HFFc6 (cell line): ENCODE measurements around the gene GALP. TPM values are rescaled to one million over a fixed set of nuclear protein-coding genes. Genes with fewer than 3 reads are reported as not detected.

Experiments
- DNase-seq: peaks from one replicate; pipeline ENCODE4 v3.0.0-alpha.2; 2018
- H3K27ac Mint-ChIP-seq: 2 replicates; pipeline ENCODE4 v1.8.0; 2020; ENCODE audit warnings: mild to moderate bottlenecking, mixed read lengths
- H3K27me3 Mint-ChIP-seq: 2 replicates; pipeline ENCODE4 v1.8.0; 2021; ENCODE audit warnings: mild to moderate bottlenecking, moderate library complexity, mixed read lengths; ENCODE audit not compliant: insufficient read depth
- H3K36me3 Mint-ChIP-seq: 2 replicates; pipeline ENCODE4 v1.8.0; 2021; ENCODE audit warnings: low read depth, mixed read lengths
- H3K4me1 Mint-ChIP-seq: 2 replicates; pipeline ENCODE4 v1.8.0; 2020; ENCODE audit warnings: low read depth, mixed read lengths
- H3K4me3 Mint-ChIP-seq: 2 replicates; pipeline ENCODE4 v1.8.0; 2020; ENCODE audit warnings: mild to moderate bottlenecking, moderate library complexity, mixed read lengths
- H3K9me3 Mint-ChIP-seq: 2 replicates; pipeline ENCODE4 v1.8.0; 2020; ENCODE audit warnings: mild to moderate bottlenecking, mixed read lengths
- total RNA-seq, 6 experiments: library from RNA; stranded (reverse); fragmentation: NEBNext Ultra II Directional; extraction: Animal tissue kit (Norgen Biotek cat#: 25700); gene quantifications; 2 replicates in 1 of 6; 3 replicates in 5 of 6; pipeline ENCODE4 v1.2.3, GENCODE V29; 2021
- TF ChIP-seq, protein P1 (sequence below): fragments of 200-600 bp; sonication (generic); IDR thresholded peaks from 2 replicates; pipeline ENCODE4 v1.5.0; 2021; ENCODE audit warnings: antibody characterized with exemption, mild to moderate bottlenecking

The GALP gene
- total RNA-seq, 6 experiments from 2014 or later = not detected

- DNase-seq = no peak
- H3K36me3 Mint-ChIP-seq = peaks cover 23% of the 10 kb centered on the region
- peaks cover 31% of the 10 kb centered on the region for H3K9me3 Mint-ChIP-seq
- no peaks in the 10 kb centered on the region for H3K4me1 Mint-ChIP-seq
- H3K4me3 Mint-ChIP-seq = no peak overlapping the region
- TF ChIP-seq, protein P1, sequence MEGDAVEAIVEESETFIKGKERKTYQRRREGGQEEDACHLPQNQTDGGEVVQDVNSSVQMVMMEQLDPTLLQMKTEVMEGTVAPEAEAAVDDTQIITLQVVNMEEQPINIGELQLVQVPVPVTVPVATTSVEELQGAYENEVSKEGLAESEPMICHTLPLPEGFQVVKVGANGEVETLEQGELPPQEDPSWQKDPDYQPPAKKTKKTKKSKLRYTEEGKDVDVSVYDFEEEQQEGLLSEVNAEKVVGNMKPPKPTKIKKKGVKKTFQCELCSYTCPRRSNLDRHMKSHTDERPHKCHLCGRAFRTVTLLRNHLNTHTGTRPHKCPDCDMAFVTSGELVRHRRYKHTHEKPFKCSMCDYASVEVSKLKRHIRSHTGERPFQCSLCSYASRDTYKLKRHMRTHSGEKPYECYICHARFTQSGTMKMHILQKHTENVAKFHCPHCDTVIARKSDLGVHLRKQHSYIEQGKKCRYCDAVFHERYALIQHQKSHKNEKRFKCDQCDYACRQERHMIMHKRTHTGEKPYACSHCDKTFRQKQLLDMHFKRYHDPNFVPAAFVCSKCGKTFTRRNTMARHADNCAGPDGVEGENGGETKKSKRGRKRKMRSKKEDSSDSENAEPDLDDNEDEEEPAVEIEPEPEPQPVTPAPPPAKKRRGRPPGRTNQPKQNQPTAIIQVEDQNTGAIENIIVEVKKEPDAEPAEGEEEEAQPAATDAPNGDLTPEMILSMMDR = no peak
- H3K27ac Mint-ChIP-seq = no peak overlapping the region
- H3K27me3 Mint-ChIP-seq = peaks cover 1% of the 10 kb centered on the region
Observed at GRCh38 chr19:56221851-56222250, 46.0 kb downstream of the GALP start.

- H3K9me3 Mint-ChIP-seq = peaks cover 29% of the 10 kb centered on the region
- TF ChIP-seq, protein P1 = no peak
- DNase-seq = no peak
- no peak overlapping the region for H3K4me3 Mint-ChIP-seq
- no peak overlapping the region for H3K27ac Mint-ChIP-seq
- H3K27me3 Mint-ChIP-seq = peaks cover 1% of the 10 kb centered on the region; the same call in 1 of the 2 replicates
- no peaks in the 10 kb centered on the region for H3K4me1 Mint-ChIP-seq
- H3K36me3 Mint-ChIP-seq = peaks cover 21% of the 10 kb centered on the region
Observed at GRCh38 chr19:56222901-56223300, 47.1 kb downstream of the GALP start.

DNA sequence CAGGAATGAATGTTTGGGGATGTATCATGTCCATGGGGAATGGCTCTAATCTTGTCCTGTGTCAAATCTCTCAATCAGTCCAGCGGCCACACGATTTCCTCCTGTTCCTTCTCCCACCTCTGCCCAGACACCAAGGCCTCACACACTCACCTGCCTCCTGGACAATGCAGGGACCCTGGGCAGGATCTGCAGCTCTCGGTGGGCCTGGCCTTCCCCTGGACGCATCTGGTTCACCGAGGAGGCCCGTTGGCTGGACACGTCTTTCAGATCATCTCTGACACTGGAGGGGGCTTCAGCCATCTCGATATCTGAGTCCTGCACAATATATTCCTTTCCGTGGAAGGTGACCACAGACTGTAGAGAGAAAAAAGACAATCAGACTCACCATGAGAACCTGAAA, 47.7 kb downstream of the GALP start:
- Mint-ChIP-seq H3K4me1 (no peaks in the 10 kb centered on the region), H3K4me3 (no peak overlapping the region), H3K9me3 (peaks cover 30% of the 10 kb centered on the region), H3K36me3 (peaks cover 18% of the 10 kb centered on the region), H3K27ac (no peak overlapping the region), H3K27me3 (peaks cover 1% of the 10 kb centered on the region; the same call in 1 of the 2 replicates)
- TF ChIP-seq, protein P1 = no peak
- DNase-seq = no peak

Other genes with a start within 250 kb of the GALP start
- not detected for gene NLRP13, start 243.7 kb upstream of the GALP start, total RNA-seq
- not detected for gene NLRP8, start 228.2 kb upstream of the GALP start, total RNA-seq
- gene NLRP5, start 189.2 kb upstream of the GALP start, total RNA-seq = not detected
- gene ZNF787, start 54.7 kb upstream of the GALP start, total RNA-seq = 10 to 100 TPM; 28.5 to 31.5 (median 29.5) TPM
- gene ZNF444, start 34.7 kb upstream of the GALP start, total RNA-seq = 10 to 100 TPM; 20.6 to 28.4 (median 22.5) TPM
- gene ZSCAN5B, start 21.8 kb downstream of the GALP start, total RNA-seq = under 1 TPM in 1 of 6 experiments, not detected in 5; 0.12 TPM
- gene ZSCAN5C, start 26.3 kb downstream of the GALP start, total RNA-seq = not detected
- not detected for gene EDDM13, start 96.7 kb downstream of the GALP start, total RNA-seq
- 1 to 10 TPM; 5.0 to 6.8 (median 5.8) TPM for gene ZSCAN5A, start 138.8 kb downstream of the GALP start, total RNA-seq
- gene ZNF582, start 217.5 kb downstream of the GALP start, total RNA-seq = 1 to 10 TPM in 3 of 6 experiments, under 1 TPM in 3; 0.37 to 1.2 (median 0.81) TPM
- 1 to 10 TPM; 3.5 to 5.3 (median 4.5) TPM for gene ZNF583, start 228.3 kb downstream of the GALP start, total RNA-seq